Measurements from ENCODE around the gene SMIM41. TPM values are rescaled to one million over a fixed set of nuclear protein-coding genes. Genes with fewer than 3 reads are reported as not detected.

The SMIM41 gene
- total and polyA plus RNA-seq, 12 donors, result 0.10 to 2.1 (median 0.68) TPM; not detected in 8

DNA sequence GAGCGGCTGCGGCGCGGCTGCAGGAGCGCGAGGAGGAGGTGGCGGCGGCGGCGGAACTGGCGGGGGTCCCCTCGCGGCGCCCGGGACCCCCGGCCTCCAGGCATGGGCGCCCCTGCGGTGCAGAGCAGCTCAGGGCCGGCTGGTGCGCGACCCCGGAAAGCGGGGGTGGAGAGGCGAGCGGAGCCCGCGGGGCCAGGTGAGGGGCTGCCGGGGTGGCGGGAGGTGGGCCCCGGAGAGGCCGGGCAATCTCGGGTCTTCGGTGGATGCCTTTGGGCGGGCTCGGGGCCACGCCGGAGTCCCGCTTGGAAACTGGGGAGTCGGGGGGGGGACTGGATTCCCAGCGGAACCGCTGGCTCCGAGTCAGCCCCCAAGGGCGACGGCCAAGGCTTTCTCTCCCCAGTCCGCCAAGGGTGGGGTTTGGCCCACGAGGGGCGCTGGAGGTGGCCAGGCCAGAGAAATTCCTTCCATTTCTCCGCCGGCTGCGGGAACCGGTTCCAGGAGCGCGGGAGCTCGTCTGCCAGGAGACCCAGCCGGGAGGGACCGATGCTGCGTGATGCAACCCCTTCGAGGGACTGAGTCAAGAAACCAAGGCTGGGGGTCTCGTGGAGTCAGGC lies 42.1 kb upstream of the SMIM41 start:
- WGBS, 4 donors, result 1 to 3% (median 2%) methylated on average over 23 to 56 of the region's 59 CpGs
- intact Hi-C loops (cut with DNase I), result no loop called here
- no peaks in the 10 kb centered on the region for H3K9me3 ChIP-seq (replicated peaks in 1 of 3)

GRCh38 chr12:52038447-52038846 lies 41.1 kb upstream of the SMIM41 start:
- peak overlapping the region in 4 of 5 donors; percentile 50 to 94 (median 90) for H3K27ac ChIP-seq
- no peaks in the 10 kb centered on the region for H3K9me3 ChIP-seq (replicated peaks in 1 of 3)
- no peaks in the 10 kb centered on the region for H3K27me3 ChIP-seq
- peak in 1 of 2 donors; percentile 43 for TF ChIP-seq POLR2A (IDR thresholded peaks at IDR 0.05)
- TF ChIP-seq CTCF (IDR thresholded peaks at IDR 0.05), result peak in 1 of 6 experiments; percentile 14
- H3K36me3 ChIP-seq (replicated peaks in 1 of 2), result no peaks in the 10 kb centered on the region
- peaks cover 25 to 48% of the 10 kb centered on the region in 2 donors for H3K4me1 ChIP-seq (replicated peaks in 1 of 2)
- peak in 1 of 7 donors; percentile 32 for DNase-seq
- peak overlapping the region in 1 of 4 donors; percentile 72 for H3K4me3 ChIP-seq
- intact Hi-C loops (cut with DNase I), result no loop called here
- WGBS, 4 donors, result 54 to 64% (median 57%) methylated on average over 6 of the region's 6 CpGs

More for the DNA sequence above, 42.1 kb upstream of the SMIM41 start:
- DNase-seq, result peak in 6 of 7 donors; percentile 68 to 79 (median 70)
- TF ChIP-seq CTCF (IDR thresholded peaks at IDR 0.05), result no peak
- peak; percentile 26 for TF ChIP-seq POLR2A (IDR thresholded peaks at IDR 0.05)
- Histone ChIP-seq H3K27me3 (no peaks in the 10 kb centered on the region), H3K4me1 (replicated peaks in 1 of 2) (peaks cover 27 to 45% of the 10 kb centered on the region in 2 donors), H3K4me3 (peak overlapping the region in 3 of 4 donors; percentile 44 to 72 (median 54)), H3K36me3 (replicated peaks in 1 of 2) (no peaks in the 10 kb centered on the region), H3K27ac (peak overlapping the region in 4 of 5 donors; percentile 50 to 94 (median 90))

- DNase-seq, result no peak
- Histone ChIP-seq H3K27ac (peak overlapping the region in 2 of 5 donors; percentile 92 to 94), H3K27me3 (no peaks in the 10 kb centered on the region), H3K9me3 (replicated peaks in 1 of 3) (no peaks in the 10 kb centered on the region), H3K4me3 (no peak overlapping the region), H3K36me3 (replicated peaks in 1 of 2) (no peaks in the 10 kb centered on the region), H3K4me1 (replicated peaks in 1 of 2) (peaks cover 42 to 69% of the 10 kb centered on the region in 2 donors)
- no peak for TF ChIP-seq POLR2A (IDR thresholded peaks at IDR 0.05)
- no peak for TF ChIP-seq CTCF (IDR thresholded peaks at IDR 0.05)
- WGBS, 4 donors, result 75 to 83% (median 78%) methylated on average over 3 of the region's 3 CpGs
- intact Hi-C loops (cut with DNase I), result no loop called here
Measured at GRCh38 chr12:52041035-52041434, 38.5 kb upstream of the SMIM41 start.

- DNase-seq, result peak in 5 of 7 donors; percentile 45 to 78 (median 64)
- intact Hi-C loops (cut with DNase I), result no loop called here
- Histone ChIP-seq H3K9me3 (replicated peaks in 1 of 3) (no peaks in the 10 kb centered on the region), H3K27me3 (no peaks in the 10 kb centered on the region), H3K36me3 (replicated peaks in 1 of 2) (no peaks in the 10 kb centered on the region), H3K4me1 (replicated peaks in 1 of 2) (peaks cover 38 to 66% of the 10 kb centered on the region in 2 donors), H3K4me3 (no peak overlapping the region), H3K27ac (peak overlapping the region in 2 of 5 donors; percentile 92 to 94)
- no peak for TF ChIP-seq CTCF (IDR thresholded peaks at IDR 0.05)
- TF ChIP-seq POLR2A (IDR thresholded peaks at IDR 0.05), result no peak
- WGBS, 4 donors, result 57 to 80% (median 68%) methylated on average over 3 to 6 of the region's 6 CpGs
Measured at GRCh38 chr12:52041695-52042123, 37.8 kb upstream of the SMIM41 start.
